Osteoblast (primary cell): Measurements from ENCODE around the gene SLC1A3. TPM values are rescaled to one million over a fixed set of nuclear protein-coding genes. Genes with fewer than 3 reads are reported as not detected.
A peak's percentile ranks its signal among the peaks of the same experiment; 100 is the strongest.

Experiments used
- DNase-seq: peaks from one replicate; pipeline ENCODE4 v3.0.0; 2011; ENCODE audit warnings: low spot score, mixed read lengths; ENCODE audit not compliant: insufficient read length; ENCODE audit errors: missing footprints
- H2AFZ ChIP-seq: 2 replicates; pipeline ENCODE4 v1.6.0; 2011; ENCODE audit warnings: mild to moderate bottlenecking, low read length
- H3K27ac ChIP-seq: 2 replicates; pipeline ENCODE4 v1.5.1; 2011; ENCODE audit warnings: mild to moderate bottlenecking, low read depth, low read length, moderate library complexity
- H3K27me3 ChIP-seq: 2 replicates; pipeline ENCODE4 v1.6.0; 2012; ENCODE audit warnings: mild to moderate bottlenecking, control low read depth, inconsistent platforms, low read length, moderate library complexity; ENCODE audit not compliant: insufficient read depth
- H3K36me3 ChIP-seq: 2 replicates; pipeline ENCODE4 v1.5.1; 2011; ENCODE audit warnings: mild to moderate bottlenecking, low read length, control low read depth, moderate library complexity; ENCODE audit not compliant: insufficient read depth
- H3K4me1 ChIP-seq: 2 replicates; pipeline ENCODE4 v1.5.1; 2011; ENCODE audit warnings: mild to moderate bottlenecking, low read length, control low read depth, moderate library complexity; ENCODE audit not compliant: insufficient read depth
- H3K4me2 ChIP-seq: 2 replicates; pipeline ENCODE4 v1.6.0; 2011; ENCODE audit warnings: mild to moderate bottlenecking, low read length; ENCODE audit not compliant: insufficient read depth
- H3K4me3 ChIP-seq: fragments of 200-600 bp; sonication (generic); 3 replicates; pipeline ENCODE4 v1.5.1; 2012; ENCODE audit warnings: mild to moderate bottlenecking, low read length, inconsistent platforms; ENCODE audit not compliant: insufficient read depth
- H3K79me2 ChIP-seq: 2 replicates; pipeline ENCODE4 v1.6.0; 2012; ENCODE audit warnings: mild to moderate bottlenecking, low read length, control low read depth, inconsistent platforms; ENCODE audit not compliant: insufficient read depth
- H3K9me3 ChIP-seq: 2 replicates; pipeline ENCODE4 v1.5.1; 2011; ENCODE audit warnings: low read depth, low read length, control low read depth
- H4K20me1 ChIP-seq: 2 replicates; pipeline ENCODE4 v1.6.0; 2012; ENCODE audit warnings: mild to moderate bottlenecking, low read length, control low read depth; ENCODE audit not compliant: insufficient read depth
- CTCF ChIP-seq: IDR thresholded peaks from 2 replicates; pipeline ENCODE4 v1.5.1; 2011; ENCODE audit warnings: mild to moderate bottlenecking, low read depth, low read length, moderate library complexity; ENCODE audit errors: extremely low read depth
- total RNA-seq: library from RNA; depleted of rRNA; stranded (reverse); fragments of >200 nt; gene quantifications from 2 replicates; pipeline ENCODE4 v1.2.3, GENCODE V29; 2012

Gene SLC1A3
- total RNA-seq, 1 donor, result 45.2 TPM

GRCh38 chr5:36721664-36722235, 115.3 kb downstream of the SLC1A3 start:
- TF ChIP-seq CTCF, result no peak
- Histone ChIP-seq H3K9me3 (no peaks in the 10 kb centered on the region), H3K27ac (no peak overlapping the region), H3K4me3 (no peak overlapping the region), H3K4me1 (peaks cover 3% of the 10 kb centered on the region), H3K4me2 (no peak overlapping the region), H3K79me2 (no peaks in the 10 kb centered on the region), H2AFZ (no peak overlapping the region), H4K20me1 (no peaks in the 10 kb centered on the region), H3K27me3 (peaks cover 27% of the 10 kb centered on the region), H3K36me3 (no peaks in the 10 kb centered on the region)
- DNase-seq, result no peak

- no peaks in the 10 kb centered on the region for H3K9me3 ChIP-seq
- H3K79me2 ChIP-seq, result no peaks in the 10 kb centered on the region
- no peaks in the 10 kb centered on the region for H3K36me3 ChIP-seq
- peaks cover 21% of the 10 kb centered on the region for H3K27me3 ChIP-seq
- H2AFZ ChIP-seq, result no peak overlapping the region
- H3K4me3 ChIP-seq, result peak overlapping the region; percentile 21
- DNase-seq, result no peak
- H3K27ac ChIP-seq, result no peak overlapping the region
- TF ChIP-seq CTCF, result no peak
- H3K4me1 ChIP-seq, result peaks cover 3% of the 10 kb centered on the region
- no peaks in the 10 kb centered on the region for H4K20me1 ChIP-seq
- H3K4me2 ChIP-seq, result peak overlapping the region; percentile 34
These were observed 116.5 kb downstream of the SLC1A3 start for GRCh38 chr5:36722900-36723299.

GRCh38 chr5:36723912-36724311, 117.5 kb downstream of the SLC1A3 start:
- no peaks in the 10 kb centered on the region for H4K20me1 ChIP-seq
- no peak overlapping the region for H3K4me3 ChIP-seq

More at GRCh38 chr5:36723912-36724311, 117.5 kb downstream of the SLC1A3 start:
- Histone ChIP-seq H3K4me1 (peaks cover 3% of the 10 kb centered on the region), H3K79me2 (no peaks in the 10 kb centered on the region), H3K4me2 (no peak overlapping the region), H3K27ac (no peak overlapping the region), H3K36me3 (no peaks in the 10 kb centered on the region), H2AFZ (no peak overlapping the region), H3K9me3 (no peaks in the 10 kb centered on the region), H3K27me3 (peaks cover 11% of the 10 kb centered on the region)
- no peak for DNase-seq
- TF ChIP-seq CTCF, result no peak
